K562 (cell line): ENCODE data around the gene CACNA2D4. TPM values are rescaled to one million over a fixed set of nuclear protein-coding genes. Genes with fewer than 3 reads are reported as not detected.

Source experiments
- ARID1B ChIP-seq: fragments of 450-650 bp; IDR thresholded peaks from 2 replicates; pipeline ENCODE4 v1.6.1; 2016; ENCODE audit warnings: antibody characterized with exemption, mild to moderate bottlenecking, inconsistent platforms
- HNRNPH1 ChIP-seq: fragments of 200-400 bp; formaldehyde crosslinking; optimal IDR thresholded peaks from 2 replicates; pipeline ENCODE3; 2017; ENCODE audit warnings: low read depth, mild to moderate bottlenecking, low read length, moderate library complexity
- JUND ChIP-seq, 2 experiments: IDR thresholded peaks; 2 replicates in 1 of 2; 3 replicates in 1 of 2; pipeline ENCODE4 v1.6.1; 2011; ENCODE audit warnings: borderline replicate concordance in 2 of 2, low read depth in 2 of 2, low read length in 2 of 2, improper control_type of control experiment in 1 of 2, missing biosample characterization in 1 of 2, missing genetic modification characterization in 1 of 2, missing genetic modification reagents in 1 of 2
- NR2C1 ChIP-seq, 2 experiments: fragments of 450-650 bp; IDR thresholded peaks; 2 replicates each; pipeline ENCODE4 v1.6.1; 2017; ENCODE audit warnings: mild to moderate bottlenecking in 2 of 2, antibody characterized with exemption in 1 of 2, inconsistent platforms in 1 of 2, missing compliant biosample characterization in 1 of 2, missing genetic modification characterization in 1 of 2
- POLR3A ChIP-seq: IDR thresholded peaks from 2 replicates; pipeline ENCODE4 v1.6.1; 2011; ENCODE audit warnings: borderline replicate concordance, mild to moderate bottlenecking, moderate library complexity; ENCODE audit not compliant: insufficient read length, insufficient read depth; ENCODE audit errors: extremely low read depth
- PPARD ChIP-seq: fragments of 250-450 bp; sonication (Bioruptor Pico); IDR thresholded peaks from 2 replicates; pipeline ENCODE4 v1.8.0; 2022; ENCODE audit warnings: inconsistent platforms, mild to moderate bottlenecking, moderate library complexity
- RFX5 ChIP-seq: IDR thresholded peaks from 2 replicates; pipeline ENCODE4 v1.6.1; 2011; ENCODE audit warnings: low read depth, mild to moderate bottlenecking, improper control_type of control experiment, low read length
- TRIM28 ChIP-seq: fragments of 450-650 bp; IDR thresholded peaks from 2 replicates; pipeline ENCODE4 v1.6.1; 2017
- ZC3H4 ChIP-seq: sonication (generic); formaldehyde crosslinking; IDR thresholded peaks from 2 replicates; pipeline ENCODE4 v1.9.0; 2021; ENCODE audit warnings: missing genetic modification reagents, borderline replicate concordance
- polyA plus RNA-seq, 8 experiments: library from polyadenylated mRNA; depleted of rRNA in 4 of 8; stranded (reverse) in 5 of 8; unstranded in 3 of 8; fragments of >200 nt; fragmentation: Nextera tagmentation in 2 of 8; fragmentation: Illumina TruSeq in 1 of 8; extraction: Ambion mirVana in 2 of 8; extraction: Trizol in 1 of 8; gene quantifications; 2 replicates each; pipeline versions ENCODE4 v1.2.1 to v1.2.3, GENCODE V29; 2011 to 2014; ENCODE audit warnings: inconsistent platforms in 1 of 8, missing spikeins in 1 of 8
- total RNA-seq, 7 experiments: library from RNA; depleted of rRNA in 6 of 7; stranded (reverse); fragments of >200 nt in 6 of 7; fragmentation: Illumina TruSeq in 2 of 7; extraction: Trizol in 2 of 7; gene quantifications; 2 replicates each; pipeline versions ENCODE4 v1.2.1 to v1.2.3, GENCODE V29; 2011 to 2021; ENCODE audit warnings: low replicate concordance in 1 of 7
- TF ChIP-seq, protein P1 (sequence below): sonication (generic); formaldehyde crosslinking; IDR thresholded peaks from 2 replicates; pipeline ENCODE4 v1.8.0; 2022; ENCODE audit warnings: mild to moderate bottlenecking, missing genetic modification reagents

Gene CACNA2D4
- total and polyA plus RNA-seq, 9 of the 15 experiments (the other 6 are each of a cell fraction or from before 2014, with no cell fraction given), result 0.04 to 0.69 (median 0.40) TPM; not detected in 3

DNA sequence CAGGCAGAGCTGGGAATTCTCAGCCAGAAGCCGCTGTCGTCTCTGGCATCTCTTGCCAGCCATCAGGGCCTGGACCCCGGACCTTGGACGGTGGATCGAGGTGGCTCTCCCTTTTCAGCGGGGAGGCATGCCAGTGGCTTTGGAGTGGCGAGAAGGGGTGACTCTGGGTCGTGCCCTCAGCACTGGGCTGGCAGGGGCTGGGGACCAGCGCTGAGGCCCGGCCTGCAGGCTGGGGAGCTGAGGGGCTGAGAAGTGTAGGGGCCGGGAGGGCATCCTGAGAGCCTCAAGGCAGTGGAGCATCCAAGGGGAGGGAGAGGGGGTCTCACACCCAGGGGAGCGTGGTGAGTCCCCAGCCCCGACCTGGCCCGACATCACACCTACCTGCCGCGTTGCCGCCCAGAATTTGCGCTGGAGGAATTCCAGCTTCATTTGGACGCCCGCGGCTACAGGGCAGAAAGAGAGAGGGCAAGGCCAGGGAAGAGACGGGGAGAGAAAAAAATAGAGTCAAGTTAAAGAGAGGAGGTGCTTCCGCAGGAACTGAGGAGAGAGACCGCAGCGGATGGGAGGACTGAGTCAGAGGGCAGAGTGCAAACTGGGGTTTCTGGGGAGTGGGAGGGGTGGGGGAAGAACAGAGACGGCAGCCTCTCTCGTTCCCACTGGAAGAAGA is 107.0 kb downstream of the CACNA2D4 start (continued):
- TF ChIP-seq NR2C1 (IDR thresholded peaks at IDR 0.05) (0 out of 2 replicates have a peak, but pooled peaks have one; percentile 31), NR2C1 (tag; IDR thresholded peaks at IDR 0.05) (peak; percentile 73), TRIM28 (no peak), ZC3H4 (no peak), ARID1B (peak; percentile 45; the same call in 1 of the 2 replicates), PPARD (CRISPR knock-in tag) (no peak), HNRNPH1 (no peak), POLR3A (no peak), JUND (IDR thresholded peaks at IDR 0.05; ENCODE audit: borderline replicate concordance, low read depth, low read length) (peak; percentile 36; the same call in 1 of the 2 replicates), JUND (tag; IDR thresholded peaks at IDR 0.05; ENCODE audit: borderline replicate concordance, low read depth, low read length) (no peak; the same call in 2 of the 3 replicates), RFX5 (no peak)
- TF ChIP-seq, protein P1, sequence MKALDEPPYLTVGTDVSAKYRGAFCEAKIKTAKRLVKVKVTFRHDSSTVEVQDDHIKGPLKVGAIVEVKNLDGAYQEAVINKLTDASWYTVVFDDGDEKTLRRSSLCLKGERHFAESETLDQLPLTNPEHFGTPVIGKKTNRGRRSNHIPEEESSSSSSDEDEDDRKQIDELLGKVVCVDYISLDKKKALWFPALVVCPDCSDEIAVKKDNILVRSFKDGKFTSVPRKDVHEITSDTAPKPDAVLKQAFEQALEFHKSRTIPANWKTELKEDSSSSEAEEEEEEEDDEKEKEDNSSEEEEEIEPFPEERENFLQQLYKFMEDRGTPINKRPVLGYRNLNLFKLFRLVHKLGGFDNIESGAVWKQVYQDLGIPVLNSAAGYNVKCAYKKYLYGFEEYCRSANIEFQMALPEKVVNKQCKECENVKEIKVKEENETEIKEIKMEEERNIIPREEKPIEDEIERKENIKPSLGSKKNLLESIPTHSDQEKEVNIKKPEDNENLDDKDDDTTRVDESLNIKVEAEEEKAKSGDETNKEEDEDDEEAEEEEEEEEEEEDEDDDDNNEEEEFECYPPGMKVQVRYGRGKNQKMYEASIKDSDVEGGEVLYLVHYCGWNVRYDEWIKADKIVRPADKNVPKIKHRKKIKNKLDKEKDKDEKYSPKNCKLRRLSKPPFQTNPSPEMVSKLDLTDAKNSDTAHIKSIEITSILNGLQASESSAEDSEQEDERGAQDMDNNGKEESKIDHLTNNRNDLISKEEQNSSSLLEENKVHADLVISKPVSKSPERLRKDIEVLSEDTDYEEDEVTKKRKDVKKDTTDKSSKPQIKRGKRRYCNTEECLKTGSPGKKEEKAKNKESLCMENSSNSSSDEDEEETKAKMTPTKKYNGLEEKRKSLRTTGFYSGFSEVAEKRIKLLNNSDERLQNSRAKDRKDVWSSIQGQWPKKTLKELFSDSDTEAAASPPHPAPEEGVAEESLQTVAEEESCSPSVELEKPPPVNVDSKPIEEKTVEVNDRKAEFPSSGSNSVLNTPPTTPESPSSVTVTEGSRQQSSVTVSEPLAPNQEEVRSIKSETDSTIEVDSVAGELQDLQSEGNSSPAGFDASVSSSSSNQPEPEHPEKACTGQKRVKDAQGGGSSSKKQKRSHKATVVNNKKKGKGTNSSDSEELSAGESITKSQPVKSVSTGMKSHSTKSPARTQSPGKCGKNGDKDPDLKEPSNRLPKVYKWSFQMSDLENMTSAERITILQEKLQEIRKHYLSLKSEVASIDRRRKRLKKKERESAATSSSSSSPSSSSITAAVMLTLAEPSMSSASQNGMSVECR (CRISPR knock-in tag), result no peak
